ENCODE measurements around the gene SLC43A1. TPM values are rescaled to one million over a fixed set of nuclear protein-coding genes. Genes with fewer than 3 reads are reported as not detected.
"Not testable (repeated sequence)": the region's sequence is repeated elsewhere in the genome, so short reads cannot be mapped to it uniquely, and the experiment has no call there.

Gene SLC43A1
- total RNA-seq, 2 donors from 2014 or later: 8.7 to 19.0 TPM

DNA sequence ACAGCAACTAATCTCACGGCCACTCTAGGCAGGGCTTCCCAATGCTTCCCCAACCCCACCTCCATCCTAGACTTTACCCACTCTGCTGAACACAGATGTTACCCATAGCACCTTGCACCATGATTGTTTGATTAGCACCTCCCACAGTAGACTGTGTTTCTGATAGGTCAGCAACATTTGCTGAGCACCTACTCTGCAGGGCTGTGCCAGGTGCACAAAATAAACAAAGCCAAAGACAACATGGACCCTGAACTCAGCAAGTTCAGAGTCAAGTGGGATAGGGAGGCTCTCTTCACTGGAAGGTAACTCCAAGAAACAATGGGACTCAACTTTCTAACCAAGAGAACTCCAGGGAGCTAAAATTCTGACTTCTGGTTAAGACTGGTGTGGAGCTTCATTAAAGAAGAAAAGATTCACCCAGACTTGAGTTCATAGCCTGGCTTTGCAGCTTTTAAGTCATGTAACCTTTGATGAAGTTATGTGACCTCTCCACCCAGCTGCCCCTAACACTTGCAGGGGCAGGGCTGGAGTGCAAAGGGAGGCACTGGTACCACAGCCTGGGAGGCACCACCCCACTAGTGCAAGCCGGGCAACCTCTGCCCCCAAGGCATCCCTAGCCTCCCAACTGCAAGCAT, 61.8 kb downstream of the SLC43A1 start:
- Histone ChIP-seq H3K4me1 (no peaks in the 10 kb centered on the region), H3K9ac (ENCODE audit: low read depth in 2 of 2, low read length in 2 of 2) (no peak overlapping the region), H3K27me3 (peaks cover 12% of the 10 kb centered on the region), H3K36me3 (no peaks in the 10 kb centered on the region), H3K4me3 (no peak overlapping the region), H3K27ac (no peak overlapping the region), H3K9me3 (no peaks in the 10 kb centered on the region)
- intact Hi-C loops (cut with DNase I): no loop called here
- TF ChIP-seq, protein P1, sequence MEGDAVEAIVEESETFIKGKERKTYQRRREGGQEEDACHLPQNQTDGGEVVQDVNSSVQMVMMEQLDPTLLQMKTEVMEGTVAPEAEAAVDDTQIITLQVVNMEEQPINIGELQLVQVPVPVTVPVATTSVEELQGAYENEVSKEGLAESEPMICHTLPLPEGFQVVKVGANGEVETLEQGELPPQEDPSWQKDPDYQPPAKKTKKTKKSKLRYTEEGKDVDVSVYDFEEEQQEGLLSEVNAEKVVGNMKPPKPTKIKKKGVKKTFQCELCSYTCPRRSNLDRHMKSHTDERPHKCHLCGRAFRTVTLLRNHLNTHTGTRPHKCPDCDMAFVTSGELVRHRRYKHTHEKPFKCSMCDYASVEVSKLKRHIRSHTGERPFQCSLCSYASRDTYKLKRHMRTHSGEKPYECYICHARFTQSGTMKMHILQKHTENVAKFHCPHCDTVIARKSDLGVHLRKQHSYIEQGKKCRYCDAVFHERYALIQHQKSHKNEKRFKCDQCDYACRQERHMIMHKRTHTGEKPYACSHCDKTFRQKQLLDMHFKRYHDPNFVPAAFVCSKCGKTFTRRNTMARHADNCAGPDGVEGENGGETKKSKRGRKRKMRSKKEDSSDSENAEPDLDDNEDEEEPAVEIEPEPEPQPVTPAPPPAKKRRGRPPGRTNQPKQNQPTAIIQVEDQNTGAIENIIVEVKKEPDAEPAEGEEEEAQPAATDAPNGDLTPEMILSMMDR (IDR thresholded peaks at IDR 0.05): no peak
- DNase-seq: peak; percentile 72

DNA sequence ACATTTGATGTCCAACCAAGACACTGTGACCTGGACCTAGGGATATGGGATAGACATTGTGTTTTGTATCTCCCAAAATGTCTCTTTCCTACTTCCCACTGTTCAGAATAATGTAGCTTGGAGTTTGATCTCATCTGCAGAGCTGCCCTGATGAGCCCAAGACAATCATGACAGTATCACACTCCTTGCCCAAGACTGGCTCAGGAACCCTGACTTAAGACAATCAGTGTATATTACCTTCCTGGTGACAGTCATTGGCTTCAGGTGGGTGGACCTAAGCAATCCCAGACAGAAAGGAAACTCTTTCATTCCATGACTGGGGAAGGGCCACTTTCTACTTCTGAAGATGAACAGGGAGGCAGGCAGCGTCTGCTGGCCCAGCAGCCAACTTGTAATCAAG, 69.4 kb downstream of the SLC43A1 start:
- Histone ChIP-seq H3K27ac (no peak overlapping the region), H3K4me3 (no peak overlapping the region), H3K36me3 (no peaks in the 10 kb centered on the region), H3K9ac (ENCODE audit: low read depth in 2 of 2, low read length in 2 of 2) (no peak overlapping the region), H3K9me3 (no peaks in the 10 kb centered on the region), H3K4me1 (no peaks in the 10 kb centered on the region), H3K27me3 (no peaks in the 10 kb centered on the region)
- DNase-seq: no peak
- TF ChIP-seq, protein P1 (IDR thresholded peaks at IDR 0.05): no peak
- intact Hi-C loops (cut with DNase I): no loop called here

DNA sequence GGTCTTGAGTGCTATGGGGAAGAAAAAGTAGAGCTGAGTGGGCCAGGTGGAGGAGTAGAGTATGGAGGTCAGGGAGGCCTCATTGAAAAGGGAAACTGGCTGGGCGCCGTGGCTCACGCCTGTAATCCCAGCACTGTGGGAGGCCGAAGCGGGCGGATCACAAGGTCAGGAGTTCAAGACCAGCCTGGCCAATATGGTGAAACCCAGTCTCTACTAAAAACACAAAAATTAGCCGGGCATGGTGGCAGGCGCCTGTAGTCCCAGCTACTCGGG, 70.4 kb downstream of the SLC43A1 start:
- H3K9ac ChIP-seq (ENCODE audit: low read depth in 2 of 2, low read length in 2 of 2); H3K36me3 ChIP-seq; intact Hi-C loops (cut with DNase I); H3K4me1 ChIP-seq; H3K4me3 ChIP-seq; H3K27me3 ChIP-seq; H3K9me3 ChIP-seq; DNase-seq: not testable (repeated sequence)
- peak overlapping the region; percentile 47 for H3K27ac ChIP-seq

DNA sequence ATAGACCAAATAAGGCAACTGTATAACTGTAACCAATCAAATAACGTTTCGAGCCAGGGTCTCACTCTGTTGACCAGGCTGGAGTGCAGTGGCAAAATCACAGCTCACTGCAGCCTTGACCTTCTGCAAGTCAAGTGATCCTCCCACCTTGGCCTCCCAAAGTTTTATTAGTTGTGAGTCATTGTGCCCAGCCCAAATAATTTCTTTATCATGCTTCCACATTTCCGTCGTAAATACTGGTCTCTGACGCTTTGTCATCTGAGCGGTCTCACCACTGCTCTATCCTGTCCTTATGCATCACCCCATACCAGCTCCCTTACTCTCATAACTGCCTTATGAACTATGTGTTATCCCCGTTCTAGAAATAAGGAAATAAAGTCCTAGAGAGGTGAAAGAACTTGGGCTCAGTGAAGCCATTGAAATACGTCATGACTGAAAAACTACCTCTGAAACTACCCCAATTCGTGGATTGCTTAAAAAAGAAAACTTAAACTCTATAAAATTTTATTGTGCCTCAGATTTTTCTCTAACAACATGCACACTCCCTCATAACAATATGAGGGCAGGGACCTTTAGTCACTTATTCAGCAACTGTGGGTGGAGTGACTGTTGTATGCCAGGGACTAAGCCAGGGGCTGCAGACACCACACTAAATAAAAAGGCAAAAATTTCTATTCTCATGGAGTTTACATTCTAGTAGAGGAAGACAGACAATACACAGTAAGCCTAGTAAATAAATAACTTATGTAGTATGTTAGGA, 71.0 kb downstream of the SLC43A1 start:
- no peaks in the 10 kb centered on the region for H3K27me3 ChIP-seq
- H3K4me3 ChIP-seq: no peak overlapping the region
- H3K9me3 ChIP-seq: no peaks in the 10 kb centered on the region
- no peak overlapping the region for H3K9ac ChIP-seq (ENCODE audit: low read depth in 2 of 2, low read length in 2 of 2)
- H3K4me1 ChIP-seq: no peaks in the 10 kb centered on the region
- H3K36me3 ChIP-seq: no peaks in the 10 kb centered on the region
- TF ChIP-seq, protein P1 (IDR thresholded peaks at IDR 0.05): no peak
- DNase-seq: peak; percentile 48
- intact Hi-C loops (cut with DNase I): no loop called here
- H3K27ac ChIP-seq: peak overlapping the region; percentile 47

DNA sequence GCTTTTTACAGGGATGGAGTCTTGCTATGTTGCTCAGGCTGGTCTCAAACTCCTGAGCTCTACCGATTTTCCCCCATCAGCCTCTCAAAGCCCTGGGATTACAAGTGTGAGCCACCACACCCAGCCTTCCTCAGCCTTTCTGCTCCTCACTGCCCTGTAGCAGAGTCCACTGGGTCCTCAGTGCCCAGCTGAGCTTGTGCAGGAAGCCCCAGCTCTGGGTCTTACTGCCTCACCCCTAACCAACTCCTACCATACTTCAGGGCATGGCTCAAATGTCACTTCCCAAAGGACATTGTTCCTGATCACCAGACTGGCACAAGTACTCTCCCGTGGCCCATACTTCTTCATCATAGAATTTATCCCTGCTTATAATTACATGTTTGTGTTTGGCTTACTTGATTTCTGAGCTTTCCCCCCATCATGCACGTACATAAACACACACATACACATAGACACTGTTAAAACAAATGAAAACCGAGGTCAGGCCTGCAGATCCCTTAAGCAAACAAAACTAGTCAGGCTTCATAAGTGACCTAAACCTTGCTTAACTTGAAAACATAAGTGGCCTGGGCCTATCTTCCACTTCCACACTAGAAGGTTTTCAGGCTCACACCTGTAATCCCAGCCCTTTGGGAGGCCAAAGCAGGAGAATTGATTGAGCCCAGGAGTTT, 74.6 kb downstream of the SLC43A1 start:
- Histone ChIP-seq H3K4me3 (no peak overlapping the region), H3K36me3 (no peaks in the 10 kb centered on the region), H3K9me3 (no peaks in the 10 kb centered on the region), H3K27me3 (no peaks in the 10 kb centered on the region), H3K27ac (no peak overlapping the region), H3K4me1 (no peaks in the 10 kb centered on the region), H3K9ac (ENCODE audit: low read depth in 2 of 2, low read length in 2 of 2) (no peak overlapping the region)
- DNase-seq: no peak
- intact Hi-C loops (cut with DNase I): no loop called here
- TF ChIP-seq, protein P1 (IDR thresholded peaks at IDR 0.05): no peak

DNA sequence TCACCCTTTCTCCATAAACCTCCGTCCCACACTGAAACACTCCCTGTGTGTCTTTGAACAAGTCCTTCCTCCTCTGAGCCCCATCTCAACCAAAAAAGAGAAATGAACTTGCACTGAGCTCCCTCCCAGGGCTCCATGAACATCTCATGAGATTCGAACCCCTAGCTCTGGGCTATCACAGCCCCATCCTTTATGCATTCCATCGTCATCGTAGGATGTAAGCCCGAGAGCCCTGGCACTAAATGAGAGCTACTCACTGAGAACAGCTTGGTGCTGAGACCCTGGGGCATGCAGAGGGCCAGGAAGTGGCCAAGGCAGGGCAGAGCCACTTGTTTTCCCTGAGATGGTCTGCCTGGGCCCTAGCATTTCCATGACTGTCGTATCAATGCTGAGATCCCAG, 75.7 kb downstream of the SLC43A1 start:
- DNase-seq: no peak
- TF ChIP-seq, protein P1 (IDR thresholded peaks at IDR 0.05): no peak
- Histone ChIP-seq H3K27ac (no peak overlapping the region), H3K4me3 (no peak overlapping the region), H3K4me1 (no peaks in the 10 kb centered on the region), H3K9ac (ENCODE audit: low read depth in 2 of 2, low read length in 2 of 2) (no peak overlapping the region), H3K27me3 (no peaks in the 10 kb centered on the region), H3K36me3 (no peaks in the 10 kb centered on the region), H3K9me3 (no peaks in the 10 kb centered on the region)
- intact Hi-C loops (cut with DNase I): no loop called here
